ENCODE data around the gene APOBEC4. TPM values are rescaled to one million over a fixed set of nuclear protein-coding genes. Genes with fewer than 3 reads are reported as not detected.

The APOBEC4 gene
- total and polyA plus RNA-seq, 8 donors, result not detected

DNA sequence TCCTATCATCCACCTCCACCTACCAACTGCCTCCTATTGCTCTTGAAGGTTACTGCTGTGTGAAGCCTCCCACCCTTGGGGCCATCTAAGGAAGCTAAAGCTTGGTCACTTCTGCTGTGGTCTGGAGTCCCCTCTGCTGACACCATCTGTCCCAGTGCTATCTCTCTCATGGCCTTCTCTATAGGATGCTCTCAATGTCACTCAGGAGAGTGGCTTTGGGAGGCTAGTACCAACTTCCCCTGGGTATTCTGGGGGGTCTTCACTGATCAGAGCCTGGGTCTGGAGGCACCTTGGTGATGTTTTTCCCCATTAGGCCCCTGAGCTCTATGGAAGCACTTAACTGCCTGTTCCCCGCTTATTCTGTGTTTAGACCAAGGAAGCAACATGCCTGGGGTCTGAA is 50.6 kb downstream of the APOBEC4 start:
- no peaks in the 10 kb centered on the region for H3K36me3 ChIP-seq
- no peak overlapping the region for H3K27ac ChIP-seq
- H3K27me3 ChIP-seq, result no peaks in the 10 kb centered on the region
- DNase-seq, result no peak
- H3K9me3 ChIP-seq, result no peaks in the 10 kb centered on the region
- H3K4me3 ChIP-seq, result no peak overlapping the region
- TF ChIP-seq POLR2AphosphoS5 (IDR thresholded peaks at IDR 0.05) (no peak), EP300 (IDR thresholded peaks at IDR 0.05) (no peak)
- TF ChIP-seq, protein P1, sequence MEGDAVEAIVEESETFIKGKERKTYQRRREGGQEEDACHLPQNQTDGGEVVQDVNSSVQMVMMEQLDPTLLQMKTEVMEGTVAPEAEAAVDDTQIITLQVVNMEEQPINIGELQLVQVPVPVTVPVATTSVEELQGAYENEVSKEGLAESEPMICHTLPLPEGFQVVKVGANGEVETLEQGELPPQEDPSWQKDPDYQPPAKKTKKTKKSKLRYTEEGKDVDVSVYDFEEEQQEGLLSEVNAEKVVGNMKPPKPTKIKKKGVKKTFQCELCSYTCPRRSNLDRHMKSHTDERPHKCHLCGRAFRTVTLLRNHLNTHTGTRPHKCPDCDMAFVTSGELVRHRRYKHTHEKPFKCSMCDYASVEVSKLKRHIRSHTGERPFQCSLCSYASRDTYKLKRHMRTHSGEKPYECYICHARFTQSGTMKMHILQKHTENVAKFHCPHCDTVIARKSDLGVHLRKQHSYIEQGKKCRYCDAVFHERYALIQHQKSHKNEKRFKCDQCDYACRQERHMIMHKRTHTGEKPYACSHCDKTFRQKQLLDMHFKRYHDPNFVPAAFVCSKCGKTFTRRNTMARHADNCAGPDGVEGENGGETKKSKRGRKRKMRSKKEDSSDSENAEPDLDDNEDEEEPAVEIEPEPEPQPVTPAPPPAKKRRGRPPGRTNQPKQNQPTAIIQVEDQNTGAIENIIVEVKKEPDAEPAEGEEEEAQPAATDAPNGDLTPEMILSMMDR (IDR thresholded peaks at IDR 0.05), result no peak
- peaks cover 0 to 23% (median 9%) of the 10 kb centered on the region in 4 donors for H3K4me1 ChIP-seq
- intact Hi-C loops (cut with DNase I; ENCODE audit: low total_unique reads), result no loop called here
- 91 to 100% (median 93%) methylated on average over 1 of the region's 1 CpG for WGBS, 5 donors

- H3K9me3 ChIP-seq, result no peaks in the 10 kb centered on the region
- H3K27me3 ChIP-seq, result no peaks in the 10 kb centered on the region
- H3K27ac ChIP-seq, result peak overlapping the region in 2 of 5 donors; percentile 26 to 30
- intact Hi-C loops (cut with DNase I; ENCODE audit: low total_unique reads), result no loop called here
- H3K4me3 ChIP-seq, result no peak overlapping the region
- WGBS, 5 donors, result 72 to 94% (median 91%) methylated on average over 3 of the region's 3 CpGs
- no peaks in the 10 kb centered on the region for H3K36me3 ChIP-seq
- no peak for DNase-seq
- peaks cover 0 to 29% (median 9%) of the 10 kb centered on the region in 4 donors for H3K4me1 ChIP-seq
- TF ChIP-seq, protein P1 (IDR thresholded peaks at IDR 0.05), result no peak
- TF ChIP-seq EP300 (IDR thresholded peaks at IDR 0.05), result no peak
- no peak for TF ChIP-seq POLR2A (IDR thresholded peaks at IDR 0.05)
- TF ChIP-seq POLR2AphosphoS5 (IDR thresholded peaks at IDR 0.05), result no peak
Measured at GRCh38 chr1:183600634-183601033, 52.5 kb downstream of the APOBEC4 start.

DNA sequence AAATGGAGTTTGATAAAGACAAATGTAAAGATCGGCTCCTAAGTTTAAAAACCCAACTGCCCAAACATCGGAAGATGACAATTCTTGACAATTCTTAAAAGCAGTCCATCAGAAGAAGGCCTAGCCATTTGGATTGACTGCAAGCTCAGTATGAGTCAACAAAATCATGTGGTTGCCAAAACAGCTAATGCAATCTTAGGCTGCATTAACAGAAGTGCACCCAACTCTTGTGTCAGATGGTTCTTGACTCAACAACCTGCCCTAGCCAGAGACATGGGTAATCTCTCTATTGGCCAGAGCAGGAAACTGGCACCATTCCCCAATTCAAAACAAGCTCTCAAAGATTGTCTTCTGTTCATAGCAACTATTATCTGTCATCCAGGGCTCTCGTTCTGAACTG is 53.0 kb downstream of the APOBEC4 start:
- Histone ChIP-seq H3K9me3 (no peaks in the 10 kb centered on the region), H3K4me1 (peaks cover 0 to 29% (median 9%) of the 10 kb centered on the region in 4 donors), H3K4me3 (no peak overlapping the region), H3K27ac (peak overlapping the region in 2 of 5 donors; percentile 26 to 30), H3K27me3 (no peaks in the 10 kb centered on the region), H3K36me3 (no peaks in the 10 kb centered on the region)
- DNase-seq, result no peak
- WGBS, 5 donors, result 68 to 81% (median 76%) methylated on average over 3 of the region's 3 CpGs
- intact Hi-C loops (cut with DNase I; ENCODE audit: low total_unique reads), result no loop called here
- TF ChIP-seq POLR2A (IDR thresholded peaks at IDR 0.05), result no peak
- peak in 2 of 3 donors; percentile 11 to 50 for TF ChIP-seq POLR2AphosphoS5 (IDR thresholded peaks at IDR 0.05)
- no peak for TF ChIP-seq EP300 (IDR thresholded peaks at IDR 0.05)

GRCh38 chr1:183598386-183598785 is 54.7 kb downstream of the APOBEC4 start:
- Histone ChIP-seq H3K4me3 (no peak overlapping the region), H3K4me1 (peaks cover 0 to 29% (median 9%) of the 10 kb centered on the region in 4 donors), H3K36me3 (no peaks in the 10 kb centered on the region), H3K27me3 (no peaks in the 10 kb centered on the region), H3K27ac (peak overlapping the region in 3 of 5 donors; percentile 13 to 47 (median 18)), H3K9me3 (no peaks in the 10 kb centered on the region)
- WGBS, 5 donors, result 55 to 64% (median 59%) methylated on average over 2 of the region's 2 CpGs
- peak in 1 of 2 donors; percentile 50 for DNase-seq
- TF ChIP-seq, protein P1 (IDR thresholded peaks at IDR 0.05), result no peak
- TF ChIP-seq POLR2AphosphoS5 (IDR thresholded peaks at IDR 0.05) (no peak), POLR2A (IDR thresholded peaks at IDR 0.05) (no peak), EP300 (IDR thresholded peaks at IDR 0.05) (no peak)
- intact Hi-C loops (cut with DNase I; ENCODE audit: low total_unique reads), result no loop called here

GRCh38 chr1:183597656-183598347 is 55.3 kb downstream of the APOBEC4 start:
- Histone ChIP-seq H3K4me1 (peaks cover 0 to 29% (median 9%) of the 10 kb centered on the region in 4 donors), H3K4me3 (no peak overlapping the region), H3K9me3 (no peaks in the 10 kb centered on the region), H3K36me3 (no peaks in the 10 kb centered on the region), H3K27ac (peak overlapping the region in 3 of 5 donors; percentile 13 to 47 (median 18)), H3K27me3 (no peaks in the 10 kb centered on the region)
- DNase-seq, result peak in 1 of 2 donors; percentile 29
- 70 to 82% (median 75%) methylated on average over 5 of the region's 5 CpGs for WGBS, 5 donors
- intact Hi-C loops (cut with DNase I; ENCODE audit: low total_unique reads), result no loop called here
- no peak for TF ChIP-seq POLR2A (IDR thresholded peaks at IDR 0.05)
- TF ChIP-seq, protein P1 (IDR thresholded peaks at IDR 0.05), result no peak
- TF ChIP-seq POLR2AphosphoS5 (IDR thresholded peaks at IDR 0.05), result no peak
- TF ChIP-seq EP300 (IDR thresholded peaks at IDR 0.05), result no peak

Data from stomach (tissue), 9 donors.